Sigmoid colon (tissue), 7 donors: Measurements from ENCODE around the gene ACSL6. TPM values are rescaled to one million over a fixed set of nuclear protein-coding genes. Genes with fewer than 3 reads are reported as not detected.

Experiments used
- DNase-seq: peaks from one replicate; pipeline ENCODE4 v3.0.0-alpha.2; 2019
- H3K27ac ChIP-seq, 4 donors: fragments of 200-600 bp; sonication (generic); one replicate each; pipeline ENCODE4 v1.5.1; 2016 to 2019; ENCODE audit warnings: mild to moderate bottlenecking in 1 of 4
- H3K27me3 ChIP-seq, 3 donors: fragments of 200-600 bp; sonication (generic); one replicate each; pipeline ENCODE4 v1.5.1; 2019; ENCODE audit warnings: mild to moderate bottlenecking in 1 of 3
- H3K36me3 ChIP-seq, 4 donors: fragments of 200-600 bp; sonication (generic); one replicate each; pipeline ENCODE4 v1.5.1; 2016 to 2019
- H3K4me1 ChIP-seq, 4 donors: fragments of 200-600 bp; sonication (generic); one replicate each; pipeline ENCODE4 v1.5.1; 2017 to 2019
- H3K4me3 ChIP-seq, 4 donors: fragments of 200-600 bp; sonication (generic); one replicate each; pipeline ENCODE4 v1.5.1; 2017 to 2019; ENCODE audit warnings: mild to moderate bottlenecking in 2 of 4, moderate library complexity in 1 of 4
- H3K9me3 ChIP-seq, 4 donors: fragments of 200-600 bp in 3 of 4; sonication (generic) in 3 of 4; one replicate each; pipeline versions ENCODE4 v1.5.1 to v1.6.1; 2013 to 2019
- EP300 ChIP-seq, 4 donors: sonication (generic); formaldehyde crosslinking; IDR thresholded peaks; one replicate each; pipeline ENCODE4 v1.6.1; 2017; ENCODE audit warnings: antibody characterized with exemption in 4 of 4
- POLR2A ChIP-seq, 2 donors: fragments of 450-650 bp; IDR thresholded peaks; one replicate each; pipeline ENCODE4 v1.6.1; 2016; ENCODE audit warnings: antibody characterized with exemption in 2 of 2, mild to moderate bottlenecking in 2 of 2, moderate library complexity in 2 of 2
- POLR2AphosphoS5 ChIP-seq, 4 donors: sonication (generic); formaldehyde crosslinking; IDR thresholded peaks; one replicate each; pipeline ENCODE4 v1.6.1; 2017; ENCODE audit warnings: antibody characterized with exemption in 4 of 4
- WGBS, 2 donors: extraction: QIAGEN DNeasy Blood & Tissue Kit; methylation state at CpG; one replicate each; pipeline ENCODE4 v1.1.7; 2013; 5-methylcytosine and 5-hydroxymethylcytosine counted together
- intact Hi-C: fragments of 100-400 bp; cut with DNase I; formaldehyde crosslinking; loops from one replicate; pipeline ENCODE4 v1.15.1; 2023
- polyA plus RNA-seq, 3 donors: library from polyadenylated mRNA; stranded (reverse); fragments of 200-250 nt; gene quantifications; one replicate each; pipeline ENCODE4 v1.2.3, GENCODE V29; 2013
- total RNA-seq, 4 donors: library from RNA; depleted of rRNA; stranded (reverse); fragments of >200 nt; gene quantifications; one replicate each; pipeline ENCODE4 v1.1.0, GENCODE V29; 2016
- TF ChIP-seq, protein P1 (sequence below), 4 experiments: fragments of 450-650 bp in 3 of 4; fragments of 200-600 bp in 1 of 4; IDR thresholded peaks; one replicate each; pipeline ENCODE4 v1.5.1; 2016 to 2019; ENCODE audit warnings: antibody characterized with exemption in 4 of 4, mild to moderate bottlenecking in 3 of 4, moderate library complexity in 2 of 4
- donor health status: healthy with polysubstance abuse.
- donor health status: Bipolar disorder and iron deficiency.
- donor health status: healthy.

The ACSL6 gene
- total and polyA plus RNA-seq, 7 donors = 0.16 to 5.5 (median 1.8) TPM; not detected in 2

- H3K27me3 ChIP-seq = peaks cover 0 to 5% (median 0%) of the 10 kb centered on the region in 3 donors
- no peak for DNase-seq
- intact Hi-C loops = no loop called here
- no peaks in the 10 kb centered on the region for H3K36me3 ChIP-seq
- no peak overlapping the region for H3K27ac ChIP-seq
- no peak overlapping the region for H3K4me3 ChIP-seq
- TF ChIP-seq, protein P1, sequence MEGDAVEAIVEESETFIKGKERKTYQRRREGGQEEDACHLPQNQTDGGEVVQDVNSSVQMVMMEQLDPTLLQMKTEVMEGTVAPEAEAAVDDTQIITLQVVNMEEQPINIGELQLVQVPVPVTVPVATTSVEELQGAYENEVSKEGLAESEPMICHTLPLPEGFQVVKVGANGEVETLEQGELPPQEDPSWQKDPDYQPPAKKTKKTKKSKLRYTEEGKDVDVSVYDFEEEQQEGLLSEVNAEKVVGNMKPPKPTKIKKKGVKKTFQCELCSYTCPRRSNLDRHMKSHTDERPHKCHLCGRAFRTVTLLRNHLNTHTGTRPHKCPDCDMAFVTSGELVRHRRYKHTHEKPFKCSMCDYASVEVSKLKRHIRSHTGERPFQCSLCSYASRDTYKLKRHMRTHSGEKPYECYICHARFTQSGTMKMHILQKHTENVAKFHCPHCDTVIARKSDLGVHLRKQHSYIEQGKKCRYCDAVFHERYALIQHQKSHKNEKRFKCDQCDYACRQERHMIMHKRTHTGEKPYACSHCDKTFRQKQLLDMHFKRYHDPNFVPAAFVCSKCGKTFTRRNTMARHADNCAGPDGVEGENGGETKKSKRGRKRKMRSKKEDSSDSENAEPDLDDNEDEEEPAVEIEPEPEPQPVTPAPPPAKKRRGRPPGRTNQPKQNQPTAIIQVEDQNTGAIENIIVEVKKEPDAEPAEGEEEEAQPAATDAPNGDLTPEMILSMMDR (IDR thresholded peaks at IDR 0.05) = no peak
- TF ChIP-seq POLR2AphosphoS5 (IDR thresholded peaks at IDR 0.05) = no peak
- TF ChIP-seq EP300 (IDR thresholded peaks at IDR 0.05) = no peak
- no peak for TF ChIP-seq POLR2A (IDR thresholded peaks at IDR 0.05)
- no peaks in the 10 kb centered on the region for H3K9me3 ChIP-seq
- H3K4me1 ChIP-seq = no peaks in the 10 kb centered on the region
These were observed 7.9 kb upstream of the ACSL6 start for GRCh38 chr5:132019337-132019736.

DNA sequence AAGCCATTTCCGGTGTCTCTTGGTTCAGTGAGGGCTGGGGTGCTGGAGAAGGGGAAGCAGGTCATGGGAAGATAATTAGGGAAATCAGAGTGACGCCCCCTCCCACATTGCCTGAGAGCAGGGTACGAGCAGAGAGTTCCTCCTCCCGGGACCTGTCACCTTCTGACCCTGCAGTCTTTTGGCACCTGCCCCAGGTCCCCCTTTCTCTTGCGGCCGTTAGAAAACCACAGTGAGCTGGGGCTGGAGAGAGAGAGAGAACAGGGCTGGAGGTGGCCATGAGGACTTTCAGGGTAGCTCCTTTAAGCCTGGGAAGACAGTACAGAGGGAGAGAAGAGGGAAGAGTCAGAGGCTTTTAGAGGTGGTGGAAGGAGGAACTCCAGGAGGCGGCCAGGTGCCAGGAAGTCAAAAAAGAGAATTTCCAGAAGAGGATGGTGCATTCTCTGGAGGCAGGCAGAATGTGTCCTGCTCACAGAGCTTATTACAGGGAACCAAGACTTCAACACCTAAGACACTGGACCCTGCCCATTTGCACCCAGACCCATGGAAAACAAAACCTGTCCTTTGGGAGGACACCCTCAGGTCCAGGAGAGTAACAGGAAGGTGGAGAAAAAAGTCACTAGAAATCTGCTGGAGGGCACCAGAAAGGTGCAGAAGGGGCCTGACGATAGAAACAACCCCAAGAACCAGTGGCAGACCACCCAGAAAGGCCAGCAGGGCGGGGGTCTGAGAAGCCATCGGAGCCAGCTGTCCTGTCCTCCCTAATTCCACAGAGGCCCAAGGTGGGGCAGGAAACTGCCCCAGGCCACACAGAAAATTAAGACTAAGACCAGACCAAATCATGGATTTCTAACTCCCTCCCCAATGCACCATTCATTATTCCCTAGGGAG is 6.5 kb upstream of the ACSL6 start:
- H3K36me3 ChIP-seq = no peaks in the 10 kb centered on the region
- intact Hi-C loops = no loop called here
- TF ChIP-seq EP300 (IDR thresholded peaks at IDR 0.05) (no peak), POLR2A (IDR thresholded peaks at IDR 0.05) (no peak), POLR2AphosphoS5 (IDR thresholded peaks at IDR 0.05) (no peak)
- TF ChIP-seq, protein P1 (IDR thresholded peaks at IDR 0.05) = no peak
- H3K27me3 ChIP-seq = peaks cover 0 to 5% (median 0%) of the 10 kb centered on the region in 3 donors
- no peaks in the 10 kb centered on the region for H3K4me1 ChIP-seq
- no peak overlapping the region for H3K4me3 ChIP-seq
- no peak overlapping the region for H3K27ac ChIP-seq
- WGBS, 2 donors = 31 to 36% methylated on average over 10 of the region's 10 CpGs
- no peaks in the 10 kb centered on the region for H3K9me3 ChIP-seq
- peak; percentile 35 for DNase-seq

DNA sequence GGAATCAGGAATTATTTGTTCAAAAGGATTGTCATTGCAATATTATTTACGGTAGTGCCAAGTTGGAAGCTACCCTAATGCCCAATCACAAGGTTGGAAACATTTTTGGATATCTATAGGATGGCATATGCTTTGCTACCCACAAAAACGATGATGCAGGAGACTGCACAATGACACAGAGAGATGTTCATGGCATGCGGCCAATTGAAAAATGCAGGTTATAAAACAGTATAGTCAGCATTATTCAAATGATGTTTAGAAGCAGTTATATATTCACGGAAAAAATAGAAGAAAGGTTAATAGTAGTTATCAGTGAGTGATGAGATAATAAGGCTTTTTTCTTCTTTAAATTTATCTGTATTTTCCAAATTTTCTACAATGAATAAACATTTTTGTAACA is 5.9 kb upstream of the ACSL6 start:
- intact Hi-C loops = no loop called here

DNA sequence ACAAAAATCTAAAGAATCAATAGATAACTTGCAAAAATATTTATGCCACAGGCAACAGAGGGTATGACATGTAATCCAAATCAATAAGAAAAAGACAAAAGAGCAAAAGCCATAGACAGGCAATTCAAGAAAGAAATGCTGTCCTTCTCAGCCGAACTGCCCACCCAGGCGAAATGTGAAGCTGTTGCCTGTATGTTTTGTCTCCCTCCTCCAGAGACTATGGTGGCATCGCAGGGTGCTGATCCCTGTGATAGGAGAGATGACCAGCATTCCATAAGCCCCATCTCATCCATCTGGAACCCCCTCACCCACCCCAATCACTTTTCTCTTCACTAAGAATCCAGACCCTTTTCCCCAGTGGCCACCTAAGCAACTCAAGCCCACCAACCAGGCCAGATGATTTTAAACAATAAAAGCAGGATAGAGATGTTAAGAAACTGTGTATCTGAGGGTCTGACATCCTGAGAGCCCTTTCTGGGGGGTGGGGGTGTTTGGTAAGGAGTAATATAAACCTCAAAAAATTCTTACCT is 5.3 kb upstream of the ACSL6 start:
- no peak overlapping the region for H3K27ac ChIP-seq
- TF ChIP-seq POLR2AphosphoS5 (IDR thresholded peaks at IDR 0.05) (no peak), EP300 (IDR thresholded peaks at IDR 0.05) (no peak), POLR2A (IDR thresholded peaks at IDR 0.05) (no peak)
- TF ChIP-seq, protein P1 (IDR thresholded peaks at IDR 0.05) = no peak
- DNase-seq = peak; percentile 44
- intact Hi-C loops = no loop called here
- 87 to 91% methylated on average over 3 of the region's 3 CpGs for WGBS, 2 donors
- H3K4me1 ChIP-seq = peaks cover 0 to 5% (median 4%) of the 10 kb centered on the region in 4 donors
- H3K4me3 ChIP-seq = no peak overlapping the region
- H3K27me3 ChIP-seq = peaks cover under 1 to 9% (median 2%) of the 10 kb centered on the region in 3 donors
- no peaks in the 10 kb centered on the region for H3K36me3 ChIP-seq
- H3K9me3 ChIP-seq = no peaks in the 10 kb centered on the region

More for the DNA sequence above, 5.9 kb upstream of the ACSL6 start:
- Histone ChIP-seq H3K4me1 (no peaks in the 10 kb centered on the region), H3K27me3 (peaks cover 0 to 5% (median 0%) of the 10 kb centered on the region in 3 donors), H3K36me3 (no peaks in the 10 kb centered on the region), H3K27ac (no peak overlapping the region), H3K4me3 (no peak overlapping the region), H3K9me3 (no peaks in the 10 kb centered on the region)
- whole genome bisulfite sequencing, 2 donors = 9 to 25% methylated on average over 4 of the region's 4 CpGs
- DNase-seq = no peak
- TF ChIP-seq POLR2AphosphoS5 (IDR thresholded peaks at IDR 0.05) (no peak), EP300 (IDR thresholded peaks at IDR 0.05) (no peak), POLR2A (IDR thresholded peaks at IDR 0.05) (no peak)
- TF ChIP-seq, protein P1 (IDR thresholded peaks at IDR 0.05) = no peak
